K562 (cell line): ENCODE results near the gene VSX2.

ENCODE experiments used
- ASH1L ChIP-seq: fragments of 450-650 bp; IDR thresholded peaks from 2 replicates; pipeline ENCODE4 v1.6.1; 2018; ENCODE audit warnings: borderline replicate concordance, mild to moderate bottlenecking, low read depth; ENCODE audit not compliant: partially characterized antibody
- CTCF ChIP-seq, 3 experiments: IDR thresholded peaks in 2 of 3; conservative IDR thresholded peaks in 1 of 3; 2 replicates each; pipeline ENCODE4 v1.5.1; 2011 to 2012; ENCODE audit warnings: low read length in 3 of 3, mild to moderate bottlenecking in 3 of 3, control low read depth in 2 of 3, improper control_type of control experiment in 1 of 3, inconsistent platforms in 1 of 3, low read depth in 1 of 3, mixed read lengths in 1 of 3, moderate library complexity in 1 of 3; ENCODE audit not compliant: insufficient read depth in 2 of 3
- ETS1 ChIP-seq: conservative IDR thresholded peaks from 2 replicates; pipeline ENCODE4 v1.6.1; 2011; ENCODE audit warnings: low read depth, mild to moderate bottlenecking, low read length; ENCODE audit not compliant: control insufficient read depth
- FUS ChIP-seq: fragments of 200-400 bp; formaldehyde crosslinking; optimal IDR thresholded peaks from 2 replicates; pipeline ENCODE3; 2017; ENCODE audit warnings: low read depth, low read length
- GATAD2A ChIP-seq: fragments of 450-650 bp; IDR thresholded peaks from 2 replicates; pipeline ENCODE4 v1.6.1; 2017
- HCFC1 ChIP-seq: IDR thresholded peaks from 2 replicates; pipeline ENCODE4 v1.6.1; 2012; ENCODE audit warnings: low read depth, low read length, improper control_type of control experiment
- MAFF ChIP-seq: IDR thresholded peaks from 2 replicates; pipeline ENCODE4 v1.6.1; 2012; ENCODE audit warnings: low read length, improper control_type of control experiment
- MTF1 ChIP-seq: fragments of 250-450 bp; sonication (Bioruptor Pico); IDR thresholded peaks from 2 replicates; pipeline ENCODE4 v1.9.0; 2021; ENCODE audit warnings: moderate library complexity, mild to moderate bottlenecking, inconsistent platforms, borderline replicate concordance
- NR2C1 ChIP-seq, 2 experiments: fragments of 450-650 bp; IDR thresholded peaks; 2 replicates each; pipeline ENCODE4 v1.6.1; 2017; ENCODE audit warnings: mild to moderate bottlenecking in 2 of 2, antibody characterized with exemption in 1 of 2, inconsistent platforms in 1 of 2, missing compliant biosample characterization in 1 of 2, missing genetic modification characterization in 1 of 2
- POLR2AphosphoS5 ChIP-seq: IDR thresholded peaks from 2 replicates; pipeline ENCODE4 v1.6.1; 2011; ENCODE audit warnings: mild to moderate bottlenecking, low read depth, low read length, moderate library complexity; ENCODE audit not compliant: control insufficient read depth, insufficient read depth
- RNF219 ChIP-seq: fragments of 250-450 bp; sonication (Bioruptor Pico); IDR thresholded peaks from 2 replicates; pipeline ENCODE4 v1.5.0; 2022; ENCODE audit warnings: mild to moderate bottlenecking
- SRF ChIP-seq, 2 experiments: fragments of 250-450, 450-650 bp in 1 of 2; sonication (Bioruptor Pico) in 1 of 2; sonication (generic) in 1 of 2; formaldehyde crosslinking; IDR thresholded peaks; 2 replicates each; pipeline versions ENCODE4 v1.5.0 to v1.5.1; 2020 to 2022; ENCODE audit warnings: mild to moderate bottlenecking in 1 of 2, missing genetic modification reagents in 1 of 2
- ZNF707 ChIP-seq: fragments of 250-450 bp; sonication (Bioruptor Pico); conservative IDR thresholded peaks from 2 replicates; pipeline ENCODE4 v1.8.0; 2022; ENCODE audit warnings: inconsistent platforms, mild to moderate bottlenecking, moderate library complexity
- ZSCAN29 ChIP-seq: fragments of 450-650 bp; IDR thresholded peaks from 2 replicates; pipeline ENCODE4 v1.6.1; 2017

DNA sequence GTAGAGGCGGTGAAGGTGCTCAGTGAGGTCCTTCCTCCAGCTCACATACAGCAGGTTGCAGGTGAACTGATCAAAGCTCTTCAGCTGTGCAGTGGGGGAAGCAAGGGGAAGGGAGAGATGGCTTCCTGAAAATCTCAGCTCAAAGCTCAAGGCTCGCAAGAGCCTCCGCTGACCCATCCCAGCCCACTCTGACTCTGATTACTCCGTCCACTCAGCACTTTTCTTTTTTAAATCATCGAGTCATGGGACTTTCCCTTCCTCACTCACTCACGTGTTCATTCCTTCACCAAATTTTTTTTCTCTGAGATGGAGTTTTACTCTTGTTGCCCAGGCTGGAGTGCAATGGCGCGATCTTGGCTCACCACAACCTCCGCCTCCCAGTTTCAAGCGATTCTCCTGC lies 58.7 kb downstream of the VSX2 start:
- no peak for TF ChIP-seq NR2C1 (IDR thresholded peaks at IDR 0.05)
- no peak for TF ChIP-seq NR2C1 (tag; IDR thresholded peaks at IDR 0.05)
- TF ChIP-seq ZSCAN29: no peak
- TF ChIP-seq GATAD2A: no peak
- no peak for TF ChIP-seq ETS1
- no peak for TF ChIP-seq ASH1L
- TF ChIP-seq POLR2AphosphoS5: no peak
- TF ChIP-seq CTCF (IDR thresholded peaks at IDR 0.05 in 2 of 3, conservative IDR thresholded peaks at IDR 0.05 in 1 of 3; ENCODE audit: insufficient read depth in 2 of 3, low read depth in 1 of 3, low read length in 3 of 3): no peak
- no peak for TF ChIP-seq HCFC1
- TF ChIP-seq RNF219 (CRISPR knock-in tag): no peak
- TF ChIP-seq MTF1: no peak
- no peak for TF ChIP-seq ZNF707 (CRISPR knock-in tag)
- no peak for TF ChIP-seq SRF (CRISPR knock-in tag; IDR thresholded peaks at IDR 0.05)
- TF ChIP-seq MAFF: no peak
- TF ChIP-seq FUS: no peak
